Astrocyte of the spinal cord (primary cell): Measurements from ENCODE around the gene CUL1.

Experiments
- DNase-seq: peaks from one replicate; pipeline ENCODE4 v3.0.0; 2011; ENCODE audit warnings: low read depth, low spot score
- H3K4me3 ChIP-seq: 2 replicates; pipeline ENCODE4 v1.5.1; 2011; ENCODE audit warnings: low read depth, mild to moderate bottlenecking, low read length, moderate library complexity
- in situ Hi-C: cut with HindIII; loops from 2 replicates; pipeline ENCODE4 v1.10.0; 2017; ENCODE audit warnings: low sequenced_read_pairs
- TF ChIP-seq, protein P1 (sequence below): IDR thresholded peaks from 2 replicates; pipeline ENCODE4 v1.5.1; 2012; ENCODE audit warnings: low read depth, mild to moderate bottlenecking, low read length, inconsistent platforms

CUL1 gene

DNA sequence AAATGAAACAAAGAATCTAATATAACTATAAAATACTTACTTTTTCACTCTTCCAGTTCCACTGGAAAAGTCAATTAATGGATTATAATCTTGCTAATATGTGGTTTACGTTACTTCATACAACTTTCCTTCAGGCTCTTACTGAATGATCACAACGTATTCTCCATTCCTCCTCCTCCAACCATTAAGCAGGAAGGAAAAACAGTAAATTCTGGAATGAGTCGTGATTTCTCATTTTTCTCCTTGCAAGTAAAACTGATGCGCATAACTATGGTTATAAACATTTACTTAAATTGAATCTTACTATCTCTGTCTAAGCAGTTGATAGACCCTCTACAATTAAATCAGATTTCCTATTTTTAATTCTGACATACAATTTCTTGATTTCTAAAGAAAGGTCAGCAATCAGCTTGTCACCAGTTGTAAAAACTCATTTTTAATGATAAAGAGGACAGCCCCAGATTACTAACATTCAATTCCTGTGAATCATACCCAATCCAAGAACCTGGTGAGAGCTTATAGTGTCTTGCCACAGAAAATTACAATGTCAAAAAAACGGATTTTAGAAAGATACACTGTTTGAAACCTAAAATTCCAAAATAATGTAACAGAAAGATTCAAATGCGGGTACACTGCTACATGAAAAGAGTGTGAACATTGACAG, 121.1 kb downstream of the CUL1 start:
- no peak overlapping the region for H3K4me3 ChIP-seq
- in situ Hi-C loops, result no loop called here
- TF ChIP-seq, protein P1, sequence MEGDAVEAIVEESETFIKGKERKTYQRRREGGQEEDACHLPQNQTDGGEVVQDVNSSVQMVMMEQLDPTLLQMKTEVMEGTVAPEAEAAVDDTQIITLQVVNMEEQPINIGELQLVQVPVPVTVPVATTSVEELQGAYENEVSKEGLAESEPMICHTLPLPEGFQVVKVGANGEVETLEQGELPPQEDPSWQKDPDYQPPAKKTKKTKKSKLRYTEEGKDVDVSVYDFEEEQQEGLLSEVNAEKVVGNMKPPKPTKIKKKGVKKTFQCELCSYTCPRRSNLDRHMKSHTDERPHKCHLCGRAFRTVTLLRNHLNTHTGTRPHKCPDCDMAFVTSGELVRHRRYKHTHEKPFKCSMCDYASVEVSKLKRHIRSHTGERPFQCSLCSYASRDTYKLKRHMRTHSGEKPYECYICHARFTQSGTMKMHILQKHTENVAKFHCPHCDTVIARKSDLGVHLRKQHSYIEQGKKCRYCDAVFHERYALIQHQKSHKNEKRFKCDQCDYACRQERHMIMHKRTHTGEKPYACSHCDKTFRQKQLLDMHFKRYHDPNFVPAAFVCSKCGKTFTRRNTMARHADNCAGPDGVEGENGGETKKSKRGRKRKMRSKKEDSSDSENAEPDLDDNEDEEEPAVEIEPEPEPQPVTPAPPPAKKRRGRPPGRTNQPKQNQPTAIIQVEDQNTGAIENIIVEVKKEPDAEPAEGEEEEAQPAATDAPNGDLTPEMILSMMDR, result no peak
- DNase-seq, result peak; percentile 40

- no peak for DNase-seq
- in situ Hi-C loops, result no loop called here
- TF ChIP-seq, protein P1, result no peak
- H3K4me3 ChIP-seq, result no peak overlapping the region
These were observed 122.7 kb downstream of the CUL1 start for GRCh38 chr7:148821422-148821821.

DNA sequence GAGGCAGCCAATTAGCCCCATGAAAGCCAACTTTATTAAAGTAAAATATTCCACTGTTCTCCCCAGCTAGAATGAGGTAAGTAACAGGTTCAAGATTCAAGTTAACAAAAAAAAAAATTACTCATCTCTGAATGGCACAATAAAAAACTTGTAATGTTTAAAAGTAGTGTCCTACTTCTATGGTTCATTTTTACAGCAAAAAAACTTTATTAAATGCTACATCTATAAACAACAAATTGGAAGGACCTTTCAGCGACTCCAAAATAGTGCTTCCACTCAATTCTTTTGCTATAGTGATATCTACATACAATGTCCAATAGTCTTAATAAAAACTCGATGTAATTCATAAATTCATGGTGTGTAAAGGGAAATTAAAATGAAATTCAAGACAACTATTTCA, 126.2 kb downstream of the CUL1 start:
- no peak for DNase-seq
- in situ Hi-C loops, result no loop called here
- no peak overlapping the region for H3K4me3 ChIP-seq
- TF ChIP-seq, protein P1, result no peak

DNA sequence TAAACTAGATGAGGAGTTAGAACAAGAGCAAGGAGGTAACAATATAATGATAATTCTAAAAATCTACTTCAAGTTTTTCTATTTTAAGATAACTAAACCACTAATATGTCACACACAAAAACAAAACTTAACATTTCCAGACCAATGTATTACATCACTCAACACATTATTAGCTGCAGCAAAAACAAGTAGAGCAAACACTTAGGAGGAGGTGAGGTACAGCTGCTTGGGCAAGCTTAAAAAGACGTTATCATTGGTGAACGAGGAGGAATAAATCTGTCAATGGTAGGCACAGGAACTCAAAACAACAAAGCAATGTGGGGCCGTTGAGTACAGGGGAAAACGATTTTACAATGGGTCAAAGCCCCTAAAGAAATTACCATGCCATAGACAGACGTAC, 126.6 kb downstream of the CUL1 start:
- no peak overlapping the region for H3K4me3 ChIP-seq
- in situ Hi-C loops, result no loop called here
- no peak for DNase-seq
- TF ChIP-seq, protein P1, result no peak

GRCh38 chr7:148828965-148829364, 130.3 kb downstream of the CUL1 start:
- in situ Hi-C loops, result no loop called here
- DNase-seq, result no peak
- no peak overlapping the region for H3K4me3 ChIP-seq
- TF ChIP-seq, protein P1, result no peak

DNA sequence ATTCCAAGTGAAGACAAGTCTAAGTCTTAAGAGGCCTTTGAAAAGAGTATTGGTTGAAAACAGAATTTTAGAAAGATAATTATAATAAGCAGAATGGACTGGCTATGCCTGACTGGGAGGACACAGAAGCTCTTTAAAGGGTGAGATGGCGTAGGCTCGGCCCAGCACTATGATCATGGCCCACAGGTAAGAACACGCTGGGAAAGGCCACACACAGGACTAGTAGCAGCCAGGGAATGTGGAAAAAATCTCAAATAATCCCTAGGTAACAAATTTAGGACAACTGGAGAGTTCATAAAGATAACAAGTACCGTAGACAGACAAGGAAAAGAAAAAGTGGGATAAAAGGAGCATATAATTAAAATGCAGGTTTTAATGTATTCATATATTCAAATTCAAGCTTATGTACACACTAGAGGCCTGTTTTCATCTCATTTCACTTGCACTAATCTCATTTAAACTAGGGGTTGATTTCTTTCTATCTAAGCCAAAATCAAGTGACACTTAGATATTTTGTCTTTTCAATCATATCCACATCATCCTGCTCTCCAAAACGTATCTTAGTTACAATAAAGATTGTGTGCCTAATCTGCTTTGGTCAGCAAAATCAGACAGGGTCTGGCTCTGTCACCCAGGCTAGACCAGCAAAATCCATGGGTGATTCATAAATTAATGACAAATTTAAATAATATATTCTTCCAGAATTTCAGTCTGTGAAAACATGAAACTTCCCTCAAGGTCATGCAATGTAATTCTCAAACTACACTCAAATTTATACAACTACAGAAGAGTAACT, 132.4 kb downstream of the CUL1 start:
- TF ChIP-seq, protein P1, result no peak
- in situ Hi-C loops, result no loop called here
- no peak overlapping the region for H3K4me3 ChIP-seq

More for the DNA sequence above, 132.4 kb downstream of the CUL1 start:
- no peak for DNase-seq
